Lung (tissue), 12 donors: ENCODE measurements around the gene TTC31. TPM values are rescaled to one million over a fixed set of nuclear protein-coding genes. Genes with fewer than 3 reads are reported as not detected.

Source experiments
- ATAC-seq: fragments of 200-7000 bp; cut with Tn5 transposase; one replicate; pipeline ENCODE4 v1.9.1; 2020; ENCODE audit warnings: moderate number of reproducible peaks; ENCODE audit not compliant: insufficient read depth, low FRiP score
- DNase-seq, 3 donors: peaks; one replicate each; pipeline ENCODE4 v3.0.0-alpha.2; 2013 to 2017
- H3K27ac ChIP-seq, 2 donors: one replicate each; pipeline ENCODE4 v1.5.1; 2013; ENCODE audit warnings: mild to moderate bottlenecking in 2 of 2, moderate library complexity in 2 of 2, control low read depth in 1 of 2, inconsistent platforms in 1 of 2, low read depth in 1 of 2, low read length in 1 of 2
- H3K27me3 ChIP-seq, 3 donors: one replicate each; pipeline ENCODE4 v1.5.1; 2013; ENCODE audit warnings: low read length in 2 of 3; ENCODE audit not compliant: control insufficient read depth in 3 of 3, insufficient read depth in 3 of 3
- H3K36me3 ChIP-seq, 4 donors: one replicate each; pipeline ENCODE4 v1.5.1; 2013; ENCODE audit warnings: low read length in 4 of 4, mild to moderate bottlenecking in 1 of 4, moderate library complexity in 1 of 4; ENCODE audit not compliant: control insufficient read depth in 4 of 4, insufficient read depth in 4 of 4
- H3K4me1 ChIP-seq, 5 donors: one replicate each; pipeline ENCODE4 v1.5.1; 2013; ENCODE audit warnings: low read length in 5 of 5, mild to moderate bottlenecking in 2 of 5, moderate library complexity in 1 of 5; ENCODE audit not compliant: control insufficient read depth in 5 of 5, insufficient read depth in 5 of 5
- H3K4me3 ChIP-seq: one replicate; pipeline ENCODE4 v1.5.1; 2013; ENCODE audit warnings: mild to moderate bottlenecking, control low read depth, moderate library complexity
- H3K9ac ChIP-seq, 2 donors: one replicate each; pipeline ENCODE4 v1.5.1; 2013; ENCODE audit warnings: low read length in 2 of 2, control low read depth in 1 of 2; ENCODE audit not compliant: insufficient read depth in 1 of 2
- H3K9me3 ChIP-seq, 4 donors: one replicate each; pipeline ENCODE4 v1.5.1; 2013; ENCODE audit warnings: low read length in 3 of 4, mild to moderate bottlenecking in 1 of 4, moderate library complexity in 1 of 4; ENCODE audit not compliant: control insufficient read depth in 4 of 4, insufficient read depth in 3 of 4
- CTCF ChIP-seq: IDR thresholded peaks from 2 replicates; pipeline ENCODE4 v1.5.1; 2012; ENCODE audit warnings: mild to moderate bottlenecking; ENCODE audit errors: control extremely low read depth, extremely low read depth
- WGBS, 2 donors: extraction: QIAGEN DNeasy Blood & Tissue Kit; methylation state at CpG; one replicate each; pipeline ENCODE4 v1.1.7; 2013; 5-methylcytosine and 5-hydroxymethylcytosine counted together
- polyA plus RNA-seq, 2 donors: library from polyadenylated mRNA; stranded (reverse); fragments of 200-250 nt; gene quantifications; one replicate each; pipeline ENCODE4 v1.2.1, GENCODE V29; 2013
- total RNA-seq, 2 donors: library from RNA; depleted of rRNA in 1 of 2; stranded (reverse); fragments of >200 nt in 1 of 2; gene quantifications; one replicate each; pipeline ENCODE4 v1.2.1, GENCODE V29; 2014 to 2021
- donor health status: control.
- donor health status: control.
- donor health status: Bipolar disorder and iron deficiency.
- donor health status: healthy.
- donor health status: DM: yes; HTN: yes; CAD: no.

TTC31 gene
- total and polyA plus RNA-seq, 4 donors = 13.7 to 23.7 (median 20.0) TPM

- no peaks in the 10 kb centered on the region for H3K9me3 ChIP-seq
- H3K27ac ChIP-seq = peak overlapping the region; percentile 88 to 95
- DNase-seq (no peak), ATAC-seq (no peak)
- no peaks in the 10 kb centered on the region for H3K27me3 ChIP-seq
- no peak for TF ChIP-seq CTCF
- peaks cover 3 to 15% (median 9%) of the 10 kb centered on the region in 5 donors for H3K4me1 ChIP-seq
- WGBS, 2 donors = 9 to 10% methylated on average over 7 of the region's 7 CpGs
- H3K4me3 ChIP-seq = peak overlapping the region; percentile 73
- peaks cover 6 to 24% (median 10%) of the 10 kb centered on the region in 4 donors for H3K36me3 ChIP-seq
- peak overlapping the region in 1 of 2 donors; percentile 65 for H3K9ac ChIP-seq
Observed at GRCh38 chr2:74472945-74473258, 10.0 kb upstream of the TTC31 start.

DNA sequence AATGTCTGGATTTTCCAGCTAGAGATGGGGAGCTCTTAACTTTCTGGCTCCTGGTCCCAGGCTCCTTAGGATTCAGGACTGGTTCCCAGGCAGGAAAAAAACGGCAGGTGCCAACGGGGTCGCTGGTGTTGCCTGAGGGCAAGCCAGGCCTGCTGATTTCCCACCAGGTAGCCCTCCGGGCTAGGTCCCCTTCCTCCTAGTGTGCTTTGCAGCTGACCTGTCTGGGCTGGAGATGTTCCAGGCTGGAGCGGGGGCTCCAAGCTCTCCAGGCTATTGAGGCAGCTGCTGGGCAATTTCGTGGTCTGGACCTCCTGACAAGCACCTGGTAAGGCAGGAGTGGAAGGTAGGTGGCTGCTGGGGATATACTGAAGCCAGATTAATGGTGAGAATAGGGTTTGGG, 8.4 kb upstream of the TTC31 start:
- peaks cover 3 to 15% (median 9%) of the 10 kb centered on the region in 5 donors for H3K4me1 ChIP-seq
- no peak overlapping the region for H3K4me3 ChIP-seq
- no peaks in the 10 kb centered on the region for H3K27me3 ChIP-seq
- no peak overlapping the region for H3K9ac ChIP-seq
- no peaks in the 10 kb centered on the region for H3K9me3 ChIP-seq
- peaks cover 6 to 24% (median 10%) of the 10 kb centered on the region in 4 donors for H3K36me3 ChIP-seq
- DNase-seq (no peak), ATAC-seq (no peak)
- TF ChIP-seq CTCF = no peak
- no peak overlapping the region for H3K27ac ChIP-seq
- 95 to 96% methylated on average over 6 of the region's 6 CpGs for WGBS, 2 donors

GRCh38 chr2:74474899-74475298, 8.0 kb upstream of the TTC31 start:
- ATAC-seq (no peak), DNase-seq (no peak)
- no peak overlapping the region for H3K9ac ChIP-seq
- WGBS, 2 donors = 86 to 94% methylated on average over 5 of the region's 5 CpGs
- H3K27me3 ChIP-seq = no peaks in the 10 kb centered on the region
- H3K4me3 ChIP-seq = no peak overlapping the region
- TF ChIP-seq CTCF = no peak
- H3K36me3 ChIP-seq = peaks cover 7 to 25% (median 10%) of the 10 kb centered on the region in 4 donors
- no peaks in the 10 kb centered on the region for H3K9me3 ChIP-seq
- H3K4me1 ChIP-seq = peaks cover 3 to 15% (median 9%) of the 10 kb centered on the region in 5 donors
- H3K27ac ChIP-seq = no peak overlapping the region

DNA sequence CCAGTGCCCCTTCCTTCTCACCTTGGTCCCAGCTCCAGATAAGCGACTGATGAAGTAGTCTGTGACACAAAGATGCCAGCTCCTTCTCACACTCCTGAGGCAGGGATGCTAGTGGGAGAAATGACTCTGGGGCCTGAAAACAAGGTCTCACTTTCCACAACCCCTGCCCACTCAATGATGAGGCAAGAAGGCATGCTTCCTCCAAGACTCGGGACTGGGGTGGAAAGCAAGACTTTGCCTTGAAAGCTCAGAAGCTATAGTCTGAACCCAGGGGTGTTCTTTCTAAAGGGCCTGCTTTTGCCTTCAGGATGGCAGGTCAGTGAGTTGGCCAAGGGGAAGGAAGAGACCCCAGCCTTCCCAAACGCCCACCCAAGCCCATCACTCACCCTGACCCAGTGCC, 1.4 kb upstream of the TTC31 start:
- Histone ChIP-seq H3K27ac (peak overlapping the region in 1 of 2 donors; percentile 90), H3K36me3 (peaks cover 0 to 33% (median 8%) of the 10 kb centered on the region in 4 donors), H3K9me3 (no peaks in the 10 kb centered on the region), H3K4me3 (peak overlapping the region; percentile 86), H3K4me1 (peaks cover 3 to 19% (median 8%) of the 10 kb centered on the region in 5 donors), H3K9ac (peak overlapping the region; percentile 29 to 68), H3K27me3 (no peaks in the 10 kb centered on the region)
- DNase-seq (no peak), ATAC-seq (no peak)
- no peak for TF ChIP-seq CTCF
- WGBS, 2 donors = 50 to 60% methylated on average over 3 of the region's 3 CpGs
